K562 (cell line): ENCODE results near the gene OPRL1. TPM values are rescaled to one million over a fixed set of nuclear protein-coding genes. Genes with fewer than 3 reads are reported as not detected.

Experiments used
- ATAC-seq: fragments of 200-7000 bp; cut with Tn5 transposase; 3 replicates; pipeline ENCODE4 v1.9.1; 2020; ENCODE audit warnings: moderate library complexity
- BruUV-seq: library from RNA; stranded (reverse); fragments of 400-500 nt; replicated peaks from 2 replicates; lab custom pipeline; 2021; lab: Mats Ljungman, UMichigan
- CTCF ChIA-PET: fragments of 300-600 bp; formaldehyde crosslinking; extraction: SDS; loops from one replicate; lab custom pipeline; 2021; ENCODE audit warnings: low intra/inter-chr PET ratio; lab: Yijun Ruan, JAX
- POLR2A ChIA-PET: fragments of 300-600, 350-650 bp; sonication (Branson Sonifier 250); formaldehyde crosslinking; extraction: SDS; loops from one replicate; lab custom pipeline; 2021; ENCODE audit warnings: antibody characterized with exemption, inconsistent platforms; lab: Yijun Ruan, JAX
- DNase-seq, 4 experiments: peaks; one replicate each; pipeline versions ENCODE4 v3.0.0 to v3.0.0-alpha.2; 2011 to 2018; ENCODE audit warnings: low spot score in 3 of 4, mixed read lengths in 3 of 4; ENCODE audit errors: extremely low read depth in 1 of 4
- FAIRE-seq: peaks from 2 replicates; lab custom pipeline; 2011; peaks lifted over from hg19 to GRCh38; lab: Jason Lieb, UNC
- H2AFZ ChIP-seq: 2 replicates; pipeline ENCODE4 v1.6.0; 2011; ENCODE audit warnings: low read depth, low read length, control low read depth, inconsistent platforms
- H3K27ac ChIP-seq: fragments of 200-600 bp; 3 replicates; pipeline ENCODE4 v1.8.0; 2011; ENCODE audit warnings: low read depth, mild to moderate bottlenecking, control low read depth, inconsistent platforms, low read length, moderate library complexity, mixed read lengths; ENCODE audit errors: extremely low read depth
- H3K27me3 ChIP-seq, 2 experiments: fragments of 300-600 bp in 1 of 2; 2 replicates in 1 of 2; 3 replicates in 1 of 2; pipeline versions ENCODE4 v1.6.0 to v1.8.0; 2011; ENCODE audit warnings: inconsistent platforms in 2 of 2, low read length in 2 of 2, mild to moderate bottlenecking in 1 of 2, mixed read lengths in 1 of 2, moderate library complexity in 1 of 2; ENCODE audit not compliant: control insufficient read depth in 2 of 2, insufficient read depth in 2 of 2
- H3K36me3 ChIP-seq: fragments of 300-600 bp; 3 replicates; pipeline ENCODE4 v1.8.0; 2011; ENCODE audit warnings: mild to moderate bottlenecking, low read length, inconsistent platforms; ENCODE audit not compliant: control insufficient read depth, insufficient read depth
- H3K4me1 ChIP-seq, 2 experiments: fragments of 200-600 bp in 1 of 2; replicated peaks in 1 of 2; 2 replicates in 1 of 2; 3 replicates in 1 of 2; pipeline versions ENCODE4 v1.5.1 to v1.8.0; 2011; ENCODE audit warnings: inconsistent platforms in 2 of 2, low read length in 2 of 2, mild to moderate bottlenecking in 1 of 2, mixed read lengths in 1 of 2, moderate library complexity in 1 of 2; ENCODE audit not compliant: control insufficient read depth in 2 of 2, insufficient read depth in 2 of 2
- H3K4me2 ChIP-seq: 2 replicates; pipeline ENCODE4 v1.6.1; 2011; ENCODE audit warnings: low read length, control low read depth, inconsistent platforms, mixed read lengths; ENCODE audit not compliant: insufficient read depth
- H3K4me3 ChIP-seq: fragments of 200-600 bp; sonication (generic), shearing (Covaris generic); 2 replicates; pipeline ENCODE4 v1.5.1; 2016; ENCODE audit warnings: control low read depth, inconsistent platforms
- H3K79me2 ChIP-seq: fragments of 200-600 bp; 3 replicates; pipeline ENCODE4 v1.8.0; 2011; ENCODE audit warnings: low read length, inconsistent platforms; ENCODE audit not compliant: control insufficient read depth, insufficient read depth
- H3K9ac ChIP-seq, 2 experiments: 2 replicates each; pipeline versions ENCODE4 v1.6.0 to v1.6.1; 2011; ENCODE audit warnings: low read depth in 2 of 2, low read length in 2 of 2, control low read depth in 1 of 2, inconsistent platforms in 1 of 2, mild to moderate bottlenecking in 1 of 2, mixed read lengths in 1 of 2; ENCODE audit not compliant: insufficient read depth in 1 of 2
- H3K9me1 ChIP-seq: one replicate; pipeline ENCODE4 v1.6.0; 2011; ENCODE audit warnings: inconsistent platforms, mild to moderate bottlenecking, low read length, moderate library complexity; ENCODE audit not compliant: control insufficient read depth, insufficient read depth
- H3K9me3 ChIP-seq: replicated peaks from 2 replicates; pipeline ENCODE4 v1.5.1; 2011; ENCODE audit warnings: low read depth, low read length, inconsistent platforms; ENCODE audit not compliant: control insufficient read depth, insufficient read depth
- H4K20me1 ChIP-seq: replicated peaks from 2 replicates; pipeline ENCODE4 v1.6.1; 2011; ENCODE audit warnings: low read length, inconsistent platforms, mixed read lengths; ENCODE audit not compliant: control insufficient read depth, insufficient read depth
- ARID3B ChIP-seq: fragments of 250-450 bp; sonication (Bioruptor Pico); IDR thresholded peaks from 2 replicates; pipeline ENCODE4 v1.4.0; 2020; ENCODE audit warnings: borderline replicate concordance
- HNRNPLL ChIP-seq: fragments of 200-400 bp; formaldehyde crosslinking; IDR thresholded peaks from 2 replicates; pipeline ENCODE4 v1.6.1; 2017; ENCODE audit warnings: low read length, low read depth, mild to moderate bottlenecking; ENCODE audit not compliant: poor library complexity, severe bottlenecking
- KDM2B ChIP-seq: fragments of 250-450 bp; sonication (Bioruptor Pico); IDR thresholded peaks from 2 replicates; pipeline ENCODE4 v1.8.0; 2021; ENCODE audit warnings: mild to moderate bottlenecking, moderate library complexity
- NFXL1 ChIP-seq: fragments of 450-650 bp; formaldehyde crosslinking; IDR thresholded peaks from 2 replicates; pipeline ENCODE4 v1.4.0; 2021; ENCODE audit warnings: mild to moderate bottlenecking
- RAD21 ChIP-seq, 2 experiments: fragments of 250-450 bp in 1 of 2; fragments of 450-650 bp in 1 of 2; sonication (Bioruptor Pico) in 1 of 2; formaldehyde crosslinking in 1 of 2; IDR thresholded peaks in 1 of 2; conservative IDR thresholded peaks in 1 of 2; 2 replicates each; pipeline versions ENCODE4 v1.4.0 to v1.8.0; 2020 to 2022; ENCODE audit warnings: mild to moderate bottlenecking in 2 of 2, moderate library complexity in 1 of 2
- RBFOX2 ChIP-seq: fragments of 200-400 bp; formaldehyde crosslinking; IDR thresholded peaks from 2 replicates; pipeline ENCODE4 v1.6.1; 2017; ENCODE audit warnings: low read depth, mild to moderate bottlenecking, low read length, moderate library complexity
- SMARCC2 ChIP-seq: fragments of 450-650 bp; IDR thresholded peaks from 2 replicates; pipeline ENCODE4 v1.6.1; 2017; ENCODE audit warnings: antibody characterized with exemption, moderate library complexity, mild to moderate bottlenecking, low read depth
- THRA ChIP-seq: fragments of 450-650 bp; IDR thresholded peaks from 2 replicates; pipeline ENCODE4 v1.6.1; 2017; ENCODE audit warnings: mild to moderate bottlenecking, moderate library complexity
- ZNF121 ChIP-seq: sonication (generic); formaldehyde crosslinking; conservative IDR thresholded peaks from 2 replicates; pipeline ENCODE4 v1.8.0; 2022; ENCODE audit warnings: missing genetic modification reagents
- ZNF311 ChIP-seq: fragments of 250-450 bp; sonication (Bioruptor Pico); IDR thresholded peaks from 2 replicates; pipeline ENCODE4 v1.4.0; 2020; ENCODE audit warnings: mild to moderate bottlenecking, moderate library complexity
- ZNF398 ChIP-seq: fragments of 250-450 bp; sonication (Bioruptor Pico); IDR thresholded peaks from 2 replicates; pipeline ENCODE4 v1.8.0; 2021; ENCODE audit warnings: moderate library complexity, mild to moderate bottlenecking, inconsistent platforms
- WGBS: fragments of 100-300 bp; shearing (Covaris generic); methylation state at CpG from one replicate; pipeline ENCODE4 v1.1.6; 2016; ENCODE audit warnings: low coverage, mixed read lengths; ENCODE audit not compliant: insufficient coverage; ENCODE audit errors: missing lambda C conversion rate; 5-methylcytosine and 5-hydroxymethylcytosine counted together
- in situ Hi-C: fragments of 300-500 bp; cut with MboI; formaldehyde crosslinking; loops from 4 replicates; pipeline ENCODE4 v1.15.0; 2018; ENCODE audit warnings: inconsistent platforms, mixed read lengths
- intact Hi-C: fragments of 100-400 bp; cut with micrococcal nuclease; formaldehyde crosslinking; loops from 2 replicates; pipeline ENCODE4 v1.14.2; 2022
- polyA plus RNA-seq, 8 experiments: library from polyadenylated mRNA; depleted of rRNA in 4 of 8; stranded (reverse) in 5 of 8; unstranded in 3 of 8; fragments of >200 nt; fragmentation: Nextera tagmentation in 2 of 8; fragmentation: Illumina TruSeq in 1 of 8; extraction: Ambion mirVana in 2 of 8; extraction: Trizol in 1 of 8; gene quantifications; 2 replicates each; pipeline versions ENCODE4 v1.2.1 to v1.2.3, GENCODE V29; 2011 to 2014; ENCODE audit warnings: inconsistent platforms in 1 of 8, missing spikeins in 1 of 8
- total RNA-seq, 7 experiments: library from RNA; depleted of rRNA in 6 of 7; stranded (reverse); fragments of >200 nt in 6 of 7; fragmentation: Illumina TruSeq in 2 of 7; extraction: Trizol in 2 of 7; gene quantifications; 2 replicates each; pipeline versions ENCODE4 v1.2.1 to v1.2.3, GENCODE V29; 2011 to 2021; ENCODE audit warnings: low replicate concordance in 1 of 7

Gene OPRL1
- total and polyA plus RNA-seq, 9 of the 15 experiments (the other 6 are each of a cell fraction or from before 2014, with no cell fraction given), result 0.06 to 0.33 (median 0.11) TPM; not detected in 2

- no peak for TF ChIP-seq ZNF398 (CRISPR knock-in tag)
- peak; percentile 40 to 59 for TF ChIP-seq RAD21 (CRISPR knock-in tag; conservative IDR thresholded peaks at IDR 0.05 in 1 of 2, IDR thresholded peaks at IDR 0.05 in 1 of 2)
Measured at GRCh38 chr20:64101731-64102621, 22.1 kb downstream of the OPRL1 start (continued).

GRCh38 chr20:64102647-64103354 is 22.9 kb downstream of the OPRL1 start:
- no peak overlapping the region for H3K27ac ChIP-seq
- FAIRE-seq, result no peak
- BruUV-seq, result no TSS peak
- peak overlapping the region; percentile 79; the same call in 1 of the 2 replicates for H2AFZ ChIP-seq
- 5% methylated on average over 16 of the region's 30 CpGs for WGBS
- peak in 2 of 4 experiments; percentile 32 to 33 for DNase-seq
- peak overlapping the region in 1 of 2 experiments; percentile 86; a peak in 2 of 4 replicates for H3K9ac ChIP-seq
- no peaks in the 10 kb centered on the region for H3K79me2 ChIP-seq
- H3K4me1 ChIP-seq, result peaks cover 0 to 51% of the 10 kb centered on the region in 2 experiments; a peak in 4 of 5 replicates
- ChIA-PET POLR2A (no interaction called here), CTCF (interaction anchor here (1.3 kb wide), 1 partner anchor 18 kb away, joined by 5 read pairs; no protein-coding TSS in a partner anchor)
- peaks cover 16% of the 10 kb centered on the region for H4K20me1 ChIP-seq
- H3K9me1 ChIP-seq, result peaks cover 2% of the 10 kb centered on the region
- in situ Hi-C loops (no loop called here), intact Hi-C loops (no loop called here)
- H3K36me3 ChIP-seq, result no peaks in the 10 kb centered on the region
- peak; percentile 25 for ATAC-seq
- H3K9me3 ChIP-seq, result no peaks in the 10 kb centered on the region
- H3K4me2 ChIP-seq, result peak overlapping the region; percentile 58; the same call in 1 of the 2 replicates
- H3K4me3 ChIP-seq, result peak overlapping the region; percentile 46; the same call in 1 of the 2 replicates
- peaks cover 53 to 89% of the 10 kb centered on the region in 2 experiments for H3K27me3 ChIP-seq
- TF ChIP-seq SMARCC2 (no peak), KDM2B (CRISPR knock-in tag) (no peak), ZNF311 (CRISPR knock-in tag) (no peak), ARID3B (no peak), HNRNPLL (peak; percentile 19), RBFOX2 (0 out of 2 replicates have a peak, but pooled peaks have one; percentile 7), NFXL1 (CRISPR knock-in tag) (no peak), THRA (no peak), ZNF121 (CRISPR knock-in tag) (peak; percentile 95)
